Right lobe of liver (tissue), 6 donors: ENCODE data around the gene MNT. TPM values are rescaled to one million over a fixed set of nuclear protein-coding genes. Genes with fewer than 3 reads are reported as not detected.

Source experiments
- ATAC-seq, 4 donors: fragments of 200-7000 bp; cut with Tn5 transposase; one replicate each; pipeline ENCODE4 v1.9.1; 2020; ENCODE audit warnings: mild to moderate bottlenecking in 4 of 4, moderate library complexity in 4 of 4
- DNase-seq, 3 donors: peaks; one replicate each; pipeline ENCODE4 v3.0.0-alpha.2; 2020
- H3K27ac ChIP-seq, 3 donors: fragments of 200-600 bp; one replicate each; pipeline ENCODE4 v1.8.0; 2022
- H3K27me3 ChIP-seq, 2 donors: fragments of 200-600 bp; one replicate each; pipeline ENCODE4 v1.8.0; 2022
- H3K36me3 ChIP-seq, 4 donors: fragments of 200-600 bp; sonication (generic) in 1 of 4; one replicate each; pipeline versions ENCODE4 v1.5.1 to v1.8.0; 2017 to 2022; ENCODE audit warnings: control low read depth in 1 of 4
- H3K4me1 ChIP-seq, 4 donors: fragments of 200-600 bp; sonication (generic) in 1 of 4; one replicate each; pipeline versions ENCODE4 v1.5.1 to v1.8.0; 2017 to 2022; ENCODE audit warnings: control low read depth in 1 of 4
- H3K4me3 ChIP-seq, 3 donors: fragments of 200-600 bp; one replicate each; pipeline ENCODE4 v1.8.0; 2022
- H3K9me3 ChIP-seq, 4 donors: fragments of 200-600 bp; sonication (generic) in 1 of 4; one replicate each; pipeline versions ENCODE4 v1.5.1 to v1.8.0; 2017 to 2022; ENCODE audit warnings: control low read depth in 1 of 4
- POLR2A ChIP-seq: fragments of 450-650 bp; IDR thresholded peaks from one replicate; pipeline ENCODE4 v1.6.1; 2017; ENCODE audit warnings: antibody characterized with exemption, mild to moderate bottlenecking
- WGBS: methylation state at CpG from one replicate; pipeline ENCODE4 v1.1.6; 2018; ENCODE audit warnings: low coverage, low lambda C conversion rate; ENCODE audit not compliant: insufficient coverage; ENCODE audit errors: missing lambda C conversion rate; 5-methylcytosine and 5-hydroxymethylcytosine counted together
- intact Hi-C, 2 donors: fragments of 100-400 bp; cut with DNase I; formaldehyde crosslinking; loops; one replicate each; pipeline versions ENCODE4 v1.11.2 to v1.14.1; 2022
- total RNA-seq, 6 experiments: library from RNA; depleted of rRNA in 2 of 6; stranded (reverse); fragments of >200 nt in 2 of 6; fragmentation: NEBNext Ultra II Directional in 3 of 6; extraction: Animal tissue kit (Norgen Biotek cat#: 25700) in 3 of 6; gene quantifications; one replicate each; pipeline versions ENCODE4 v1.1.0 to v1.2.4, GENCODE V29; 2016 to 2023
- TF ChIP-seq, protein P1 (sequence below), 4 donors: fragments of 200-600 bp in 3 of 4; fragments of 450-650 bp in 1 of 4; IDR thresholded peaks; one replicate each; pipeline versions ENCODE4 v1.5.1 to v1.8.0; 2016 to 2022; ENCODE audit warnings: antibody characterized with exemption in 4 of 4, mild to moderate bottlenecking in 2 of 4
- donor health status: DM: no; HTN: yes; CAD: no.
- donor health status: DM: no; HTN: no; CAD: no.
- donor health status: DM: no; HTN: no; CAD: no.
- donor health status: DM: no; HTN: yes; CAD: no.
- donor health status: DM: no; HTN: yes; CAD: no.

Gene MNT
- total RNA-seq, 6 experiments from 2014 or later, result 3.3 to 12.6 (median 7.0) TPM

- Histone ChIP-seq H3K4me1 (peaks cover 0 to 9% (median 5%) of the 10 kb centered on the region in 4 donors), H3K4me3 (no peak overlapping the region), H3K9me3 (no peaks in the 10 kb centered on the region), H3K27ac (no peak overlapping the region), H3K27me3 (no peaks in the 10 kb centered on the region), H3K36me3 (no peaks in the 10 kb centered on the region)
- intact Hi-C loops, result no loop called here
- DNase-seq (no peak), ATAC-seq (no peak)
- TF ChIP-seq POLR2A, result no peak
- TF ChIP-seq, protein P1, sequence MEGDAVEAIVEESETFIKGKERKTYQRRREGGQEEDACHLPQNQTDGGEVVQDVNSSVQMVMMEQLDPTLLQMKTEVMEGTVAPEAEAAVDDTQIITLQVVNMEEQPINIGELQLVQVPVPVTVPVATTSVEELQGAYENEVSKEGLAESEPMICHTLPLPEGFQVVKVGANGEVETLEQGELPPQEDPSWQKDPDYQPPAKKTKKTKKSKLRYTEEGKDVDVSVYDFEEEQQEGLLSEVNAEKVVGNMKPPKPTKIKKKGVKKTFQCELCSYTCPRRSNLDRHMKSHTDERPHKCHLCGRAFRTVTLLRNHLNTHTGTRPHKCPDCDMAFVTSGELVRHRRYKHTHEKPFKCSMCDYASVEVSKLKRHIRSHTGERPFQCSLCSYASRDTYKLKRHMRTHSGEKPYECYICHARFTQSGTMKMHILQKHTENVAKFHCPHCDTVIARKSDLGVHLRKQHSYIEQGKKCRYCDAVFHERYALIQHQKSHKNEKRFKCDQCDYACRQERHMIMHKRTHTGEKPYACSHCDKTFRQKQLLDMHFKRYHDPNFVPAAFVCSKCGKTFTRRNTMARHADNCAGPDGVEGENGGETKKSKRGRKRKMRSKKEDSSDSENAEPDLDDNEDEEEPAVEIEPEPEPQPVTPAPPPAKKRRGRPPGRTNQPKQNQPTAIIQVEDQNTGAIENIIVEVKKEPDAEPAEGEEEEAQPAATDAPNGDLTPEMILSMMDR (IDR thresholded peaks at IDR 0.05), result no peak
- no CpG with 5 or more reads among the region's 8 CpGs for WGBS
Measured at GRCh38 chr17:2346475-2346874, 54.4 kb downstream of the MNT start.

DNA sequence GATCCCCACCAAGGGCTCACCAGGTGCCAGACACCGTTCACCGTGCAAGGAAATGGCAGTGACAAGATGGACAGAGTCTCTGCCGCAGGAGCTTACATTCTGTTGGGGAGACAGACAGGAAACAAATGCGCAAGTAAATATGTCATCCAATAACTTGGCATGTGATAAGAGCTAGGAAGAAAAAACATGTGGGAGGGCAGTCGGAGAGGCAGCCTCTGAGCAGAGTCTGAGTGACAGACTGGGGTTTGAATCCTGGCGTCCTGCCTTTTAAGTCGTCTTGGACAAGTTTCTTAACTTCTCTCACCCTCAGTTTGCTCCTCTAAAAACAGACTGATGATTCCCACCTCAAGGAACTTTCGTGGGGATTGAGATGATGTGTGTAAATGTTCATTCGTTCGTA, 56.3 kb downstream of the MNT start:
- H3K9me3 ChIP-seq, result no peaks in the 10 kb centered on the region
- ATAC-seq (no peak), DNase-seq (no peak)
- no peak overlapping the region for H3K27ac ChIP-seq
- intact Hi-C loops, result no loop called here
- no peaks in the 10 kb centered on the region for H3K27me3 ChIP-seq
- H3K4me3 ChIP-seq, result no peak overlapping the region
- TF ChIP-seq POLR2A, result no peak
- TF ChIP-seq, protein P1 (IDR thresholded peaks at IDR 0.05), result no peak
- 84% methylated on average over 6 of the region's 10 CpGs for WGBS
- peaks cover 0 to 9% (median 5%) of the 10 kb centered on the region in 4 donors for H3K4me1 ChIP-seq
- H3K36me3 ChIP-seq, result no peaks in the 10 kb centered on the region

DNA sequence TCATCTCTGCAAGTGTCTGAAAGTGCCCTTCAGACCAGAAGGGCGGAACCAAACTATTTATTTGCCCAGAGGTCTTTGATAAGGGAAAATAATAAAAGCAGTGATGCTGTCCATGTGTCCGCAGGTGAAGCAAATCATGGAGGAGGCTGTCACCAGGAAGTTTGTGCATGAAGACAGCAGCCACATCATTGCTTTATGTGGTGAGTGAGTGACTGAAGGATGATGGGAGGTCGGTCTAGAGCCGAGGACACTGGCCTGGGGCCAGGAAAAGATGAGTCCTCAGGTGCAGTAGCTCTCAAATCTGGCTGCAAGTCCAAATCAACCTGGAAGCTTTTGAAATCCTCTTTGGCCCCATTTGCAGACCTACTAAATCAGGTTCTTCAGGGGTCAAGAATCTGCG, 57.4 kb downstream of the MNT start:
- 71% methylated on average over 5 of the region's 5 CpGs for WGBS
- Histone ChIP-seq H3K27me3 (no peaks in the 10 kb centered on the region), H3K27ac (no peak overlapping the region), H3K36me3 (no peaks in the 10 kb centered on the region), H3K4me1 (peaks cover 0 to 7% (median 4%) of the 10 kb centered on the region in 4 donors), H3K9me3 (no peaks in the 10 kb centered on the region), H3K4me3 (no peak overlapping the region)
- ATAC-seq (no peak), DNase-seq (no peak)
- intact Hi-C loops, result no loop called here
- no peak for TF ChIP-seq POLR2A
- TF ChIP-seq, protein P1 (IDR thresholded peaks at IDR 0.05), result no peak

GRCh38 chr17:2338315-2338657, 62.6 kb downstream of the MNT start:
- TF ChIP-seq, protein P1 (IDR thresholded peaks at IDR 0.05), result no peak
- no peak for TF ChIP-seq POLR2A
- Histone ChIP-seq H3K4me3 (peak overlapping the region; percentile 47 to 98 (median 87)), H3K9me3 (no peaks in the 10 kb centered on the region), H3K36me3 (peaks cover 0 to 18% (median 8%) of the 10 kb centered on the region in 4 donors), H3K27me3 (no peaks in the 10 kb centered on the region), H3K4me1 (peaks cover 0 to 10% (median 5%) of the 10 kb centered on the region in 4 donors), H3K27ac (no peak overlapping the region)
- WGBS, result 14% methylated on average over 4 of the region's 5 CpGs
- DNase-seq (no peak), ATAC-seq (no peak)
- intact Hi-C loops, result no loop called here
